ENCODE measurements around the gene CRYGB. TPM values are rescaled to one million over a fixed set of nuclear protein-coding genes. Genes with fewer than 3 reads are reported as not detected.
"Not testable (repeated sequence)": the region's sequence is repeated elsewhere in the genome, so short reads cannot be mapped to it uniquely, and the experiment has no call there.

CRYGB gene
- total RNA-seq, 2 experiments from 2014 or later, result not detected

DNA sequence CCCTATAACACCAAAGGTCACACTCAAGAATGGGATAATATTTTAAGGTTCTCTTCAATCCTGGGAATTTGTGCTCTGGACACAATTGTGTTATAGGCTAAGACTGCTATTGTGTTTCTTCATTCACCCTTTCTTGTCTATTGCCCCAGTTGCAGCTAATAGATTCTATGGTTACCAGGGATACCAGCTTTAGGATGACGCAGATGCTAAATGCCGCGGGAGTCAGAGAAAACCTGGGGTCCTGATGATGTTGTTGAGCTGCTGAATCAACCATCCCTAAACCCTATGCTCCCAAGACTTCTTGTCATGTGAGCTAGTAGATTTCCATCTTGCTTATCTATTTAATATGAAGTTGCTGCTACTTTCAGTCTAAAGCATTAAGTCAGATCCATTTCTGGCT, 27.0 kb downstream of the CRYGB start:
- H3K27me3 ChIP-seq (ENCODE audit: control insufficient read depth in 1 of 2, insufficient read depth in 2 of 2, low read length in 2 of 2), result peaks cover 3 to 10% of the 10 kb centered on the region in 2 experiments
- ATAC-seq (ENCODE audit: poor library complexity), result no peak
- no peak overlapping the region for H3K27ac ChIP-seq (ENCODE audit: low read depth in 1 of 2, low read length in 2 of 2)
- H3K4me1 ChIP-seq (ENCODE audit: insufficient read depth, low read length), result no peaks in the 10 kb centered on the region
- ChIA-PET POLR2A (no interaction called here), CTCF (no interaction called here)
- H3K4me3 Mint-ChIP-seq, result no peak overlapping the region
- H3K36me3 ChIP-seq (ENCODE audit: insufficient read depth, low read length), result no peaks in the 10 kb centered on the region
- TF ChIP-seq, protein P1, sequence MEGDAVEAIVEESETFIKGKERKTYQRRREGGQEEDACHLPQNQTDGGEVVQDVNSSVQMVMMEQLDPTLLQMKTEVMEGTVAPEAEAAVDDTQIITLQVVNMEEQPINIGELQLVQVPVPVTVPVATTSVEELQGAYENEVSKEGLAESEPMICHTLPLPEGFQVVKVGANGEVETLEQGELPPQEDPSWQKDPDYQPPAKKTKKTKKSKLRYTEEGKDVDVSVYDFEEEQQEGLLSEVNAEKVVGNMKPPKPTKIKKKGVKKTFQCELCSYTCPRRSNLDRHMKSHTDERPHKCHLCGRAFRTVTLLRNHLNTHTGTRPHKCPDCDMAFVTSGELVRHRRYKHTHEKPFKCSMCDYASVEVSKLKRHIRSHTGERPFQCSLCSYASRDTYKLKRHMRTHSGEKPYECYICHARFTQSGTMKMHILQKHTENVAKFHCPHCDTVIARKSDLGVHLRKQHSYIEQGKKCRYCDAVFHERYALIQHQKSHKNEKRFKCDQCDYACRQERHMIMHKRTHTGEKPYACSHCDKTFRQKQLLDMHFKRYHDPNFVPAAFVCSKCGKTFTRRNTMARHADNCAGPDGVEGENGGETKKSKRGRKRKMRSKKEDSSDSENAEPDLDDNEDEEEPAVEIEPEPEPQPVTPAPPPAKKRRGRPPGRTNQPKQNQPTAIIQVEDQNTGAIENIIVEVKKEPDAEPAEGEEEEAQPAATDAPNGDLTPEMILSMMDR (IDR thresholded peaks at IDR 0.05), result no peak
- H3K27ac Mint-ChIP-seq, result no peak overlapping the region
- DNase-seq, result no peak
- peaks cover 4% of the 10 kb centered on the region for H3K4me1 Mint-ChIP-seq (ENCODE audit: low read depth)
- no peaks in the 10 kb centered on the region for H3K9me3 ChIP-seq (ENCODE audit: control insufficient read depth in 1 of 2, insufficient read depth in 1 of 2, low read length in 2 of 2)
- no peaks in the 10 kb centered on the region for H3K9me3 Mint-ChIP-seq
- no peak overlapping the region for H3K4me3 ChIP-seq (ENCODE audit: low read length)
- intact Hi-C loops (cut with DNase I, micrococcal nuclease), result no loop called here
- no peaks in the 10 kb centered on the region for H3K36me3 Mint-ChIP-seq (ENCODE audit: low read depth)
- H3K27me3 Mint-ChIP-seq, result peaks cover 11% of the 10 kb centered on the region

DNA sequence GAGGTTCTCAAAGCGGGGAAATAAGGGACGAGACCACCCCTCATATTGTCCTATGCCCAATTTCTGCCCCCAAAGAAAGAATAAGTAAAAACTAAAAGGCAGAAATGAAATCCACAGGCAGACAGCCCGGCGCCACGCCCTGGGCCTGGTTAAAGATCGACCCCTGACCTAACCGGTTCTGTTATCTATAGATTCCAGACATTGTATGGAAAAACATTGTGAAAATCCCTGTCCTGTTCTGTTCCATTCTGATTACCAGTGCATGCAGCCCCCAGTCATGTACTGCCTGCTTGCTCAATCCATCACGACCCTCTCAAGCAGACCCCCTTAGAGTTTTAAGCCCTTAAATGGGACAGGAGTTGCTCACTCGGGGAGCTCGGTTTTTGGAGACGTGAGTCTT, 28.6 kb downstream of the CRYGB start:
- CTCF ChIA-PET; H3K4me3 ChIP-seq (ENCODE audit: low read length); H3K4me1 ChIP-seq (ENCODE audit: insufficient read depth, low read length); H3K36me3 Mint-ChIP-seq (ENCODE audit: low read depth); H3K9me3 Mint-ChIP-seq; intact Hi-C loops (cut with DNase I, micrococcal nuclease); H3K4me1 Mint-ChIP-seq (ENCODE audit: low read depth); H3K9me3 ChIP-seq (ENCODE audit: control insufficient read depth in 1 of 2, insufficient read depth in 1 of 2, low read length in 2 of 2); H3K27me3 Mint-ChIP-seq; ATAC-seq (ENCODE audit: poor library complexity); H3K27me3 ChIP-seq (ENCODE audit: control insufficient read depth in 1 of 2, insufficient read depth in 2 of 2, low read length in 2 of 2); POLR2A ChIA-PET; H3K27ac Mint-ChIP-seq; H3K4me3 Mint-ChIP-seq; H3K27ac ChIP-seq (ENCODE audit: low read depth in 1 of 2, low read length in 2 of 2); H3K36me3 ChIP-seq (ENCODE audit: insufficient read depth, low read length); DNase-seq: not testable (repeated sequence)

DNA sequence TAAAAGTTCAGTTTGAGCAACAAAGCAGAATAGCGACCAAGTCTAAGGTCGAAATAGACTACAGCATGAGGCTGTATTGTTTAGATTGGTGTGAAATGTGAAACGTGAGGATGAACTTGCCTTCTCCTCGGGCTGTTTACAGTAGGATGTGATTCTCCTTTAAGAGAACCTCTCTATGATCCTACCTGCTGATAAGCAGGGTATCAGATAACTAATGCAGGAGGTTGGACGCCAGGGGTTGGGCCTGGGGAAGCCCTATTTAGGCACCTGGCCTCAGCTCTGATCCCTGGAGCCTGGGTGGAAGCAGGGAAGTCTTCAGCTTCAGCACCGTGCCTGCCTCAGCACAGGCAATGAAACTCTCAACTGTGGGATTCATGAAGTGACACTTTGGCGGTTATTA, 33.0 kb downstream of the CRYGB start:
- H3K36me3 ChIP-seq (ENCODE audit: insufficient read depth, low read length), result no peaks in the 10 kb centered on the region
- Mint-ChIP-seq H3K4me1 (ENCODE audit: low read depth) (no peaks in the 10 kb centered on the region), H3K4me3 (no peak overlapping the region), H3K27me3 (no peaks in the 10 kb centered on the region), H3K27ac (no peak overlapping the region), H3K36me3 (ENCODE audit: low read depth) (no peaks in the 10 kb centered on the region), H3K9me3 (no peaks in the 10 kb centered on the region)
- H3K4me1 ChIP-seq (ENCODE audit: insufficient read depth, low read length), result no peaks in the 10 kb centered on the region
- ATAC-seq (ENCODE audit: poor library complexity), result no peak
- TF ChIP-seq, protein P1 (IDR thresholded peaks at IDR 0.05), result no peak
- no peak overlapping the region for H3K27ac ChIP-seq (ENCODE audit: low read depth in 1 of 2, low read length in 2 of 2)
- H3K9me3 ChIP-seq (ENCODE audit: control insufficient read depth in 1 of 2, insufficient read depth in 1 of 2, low read length in 2 of 2), result no peaks in the 10 kb centered on the region
- no peak overlapping the region for H3K4me3 ChIP-seq (ENCODE audit: low read length)
- H3K27me3 ChIP-seq (ENCODE audit: control insufficient read depth in 1 of 2, insufficient read depth in 2 of 2, low read length in 2 of 2), result no peaks in the 10 kb centered on the region
- intact Hi-C loops (cut with DNase I, micrococcal nuclease), result no loop called here
- ChIA-PET POLR2A (no interaction called here), CTCF (no interaction called here)
- DNase-seq, result no peak

DNA sequence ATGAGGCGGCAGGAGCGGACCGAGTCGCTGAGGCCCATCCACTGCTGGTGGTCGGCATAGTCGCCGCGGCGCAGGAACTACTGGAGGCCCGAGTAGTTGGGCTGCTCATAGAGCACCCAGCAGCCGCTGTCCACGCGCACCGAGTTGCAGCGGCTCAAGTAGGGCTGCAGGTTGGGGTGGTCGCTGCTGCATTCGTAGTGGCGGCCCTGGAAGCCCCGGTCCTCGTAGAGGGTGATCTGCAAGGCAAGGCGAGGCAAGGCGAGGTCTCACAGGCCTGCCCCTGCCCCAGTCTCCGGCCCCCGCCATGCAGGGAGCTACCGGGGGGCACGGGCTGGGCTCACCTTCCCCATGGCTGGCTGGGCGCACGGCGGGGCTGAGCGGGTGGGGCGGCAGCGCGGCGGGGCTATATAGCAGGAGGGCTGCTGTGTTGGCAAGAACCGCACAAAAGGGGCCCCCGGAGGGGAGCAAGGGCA, 33.6 kb downstream of the CRYGB start:
- H3K9me3 Mint-ChIP-seq; H3K27ac ChIP-seq (ENCODE audit: low read depth in 1 of 2, low read length in 2 of 2); H3K27ac Mint-ChIP-seq; H3K4me1 ChIP-seq (ENCODE audit: insufficient read depth, low read length); H3K9me3 ChIP-seq (ENCODE audit: control insufficient read depth in 1 of 2, insufficient read depth in 1 of 2, low read length in 2 of 2); H3K4me1 Mint-ChIP-seq (ENCODE audit: low read depth); H3K36me3 ChIP-seq (ENCODE audit: insufficient read depth, low read length); ATAC-seq (ENCODE audit: poor library complexity); H3K36me3 Mint-ChIP-seq (ENCODE audit: low read depth); H3K27me3 ChIP-seq (ENCODE audit: control insufficient read depth in 1 of 2, insufficient read depth in 2 of 2, low read length in 2 of 2); H3K4me3 Mint-ChIP-seq; CTCF ChIA-PET; H3K4me3 ChIP-seq (ENCODE audit: low read length); POLR2A ChIA-PET; H3K27me3 Mint-ChIP-seq; intact Hi-C loops (cut with DNase I, micrococcal nuclease); DNase-seq: not testable (repeated sequence)
